BLaER1 (cell line): ENCODE measurements around the gene HNRNPLL.
"Not testable (repeated sequence)": the region's sequence is repeated elsewhere in the genome, so short reads cannot be mapped to it uniquely, and the experiment has no call there.

ENCODE experiments used
- H3K27ac ChIP-seq: shearing (Covaris generic); formaldehyde crosslinking; 2 replicates; pipeline ENCODE4 v1.8.1; 2022
- H3K27me3 ChIP-seq: shearing (Covaris generic); formaldehyde crosslinking; 2 replicates; pipeline ENCODE4 v1.8.1; 2022
- H3K36me3 ChIP-seq: shearing (Covaris generic); formaldehyde crosslinking; 2 replicates; pipeline ENCODE4 v1.8.1; 2022
- H3K4me1 ChIP-seq: shearing (Covaris generic); formaldehyde crosslinking; 2 replicates; pipeline ENCODE4 v1.8.1; 2022
- H3K4me2 ChIP-seq: shearing (Covaris generic); formaldehyde crosslinking; 2 replicates; pipeline ENCODE4 v1.8.1; 2022
- H3K4me3 ChIP-seq: shearing (Covaris generic); formaldehyde crosslinking; 2 replicates; pipeline ENCODE4 v1.8.1; 2022
- H3K9ac ChIP-seq: shearing (Covaris generic); formaldehyde crosslinking; 2 replicates; pipeline ENCODE4 v1.8.1; 2022
- H3K9me3 ChIP-seq: shearing (Covaris generic); formaldehyde crosslinking; 2 replicates; pipeline ENCODE4 v1.8.1; 2022
- H4K20me1 ChIP-seq: shearing (Covaris generic); formaldehyde crosslinking; 2 replicates; pipeline ENCODE4 v1.8.1; 2022
- Cebpa-rat ChIP-seq: shearing (Covaris generic); IDR thresholded peaks from 2 replicates; pipeline ENCODE4 v1.8.1; 2022

HNRNPLL gene

GRCh38 chr2:38547791-38548190, 54.9 kb downstream of the HNRNPLL start:
- H3K4me3 ChIP-seq: no peak overlapping the region
- H4K20me1 ChIP-seq: no peaks in the 10 kb centered on the region
- TF ChIP-seq Cebpa-rat: no peak
- no peaks in the 10 kb centered on the region for H3K27me3 ChIP-seq
- peaks cover 4% of the 10 kb centered on the region; the same call in 1 of the 2 replicates for H3K9me3 ChIP-seq
- H3K9ac ChIP-seq: no peak overlapping the region
- no peaks in the 10 kb centered on the region for H3K36me3 ChIP-seq
- H3K27ac ChIP-seq: no peak overlapping the region
- no peak overlapping the region for H3K4me2 ChIP-seq
- H3K4me1 ChIP-seq: peaks cover 9% of the 10 kb centered on the region

- no peak overlapping the region for H3K4me2 ChIP-seq
- H3K27ac ChIP-seq: no peak overlapping the region
- peaks cover 4% of the 10 kb centered on the region; the same call in 1 of the 2 replicates for H3K9me3 ChIP-seq
- TF ChIP-seq Cebpa-rat: no peak
- H3K9ac ChIP-seq: no peak overlapping the region
- no peaks in the 10 kb centered on the region for H3K36me3 ChIP-seq
- H3K27me3 ChIP-seq: no peaks in the 10 kb centered on the region
- peaks cover 13% of the 10 kb centered on the region for H3K4me1 ChIP-seq
- no peaks in the 10 kb centered on the region for H4K20me1 ChIP-seq
- H3K4me3 ChIP-seq: no peak overlapping the region
Measured at GRCh38 chr2:38546585-38546984, 56.1 kb downstream of the HNRNPLL start.

- Histone ChIP-seq H3K27ac (no peak overlapping the region), H3K9ac (no peak overlapping the region), H4K20me1 (no peaks in the 10 kb centered on the region), H3K36me3 (no peaks in the 10 kb centered on the region), H3K27me3 (no peaks in the 10 kb centered on the region), H3K4me1 (peaks cover 13% of the 10 kb centered on the region), H3K9me3 (peaks cover 4% of the 10 kb centered on the region; the same call in 1 of the 2 replicates), H3K4me3 (no peak overlapping the region), H3K4me2 (no peak overlapping the region)
- TF ChIP-seq Cebpa-rat: no peak
Measured at GRCh38 chr2:38546064-38546463, 56.7 kb downstream of the HNRNPLL start.

- not testable (repeated sequence) for H3K9ac ChIP-seq, H3K4me3 ChIP-seq, H4K20me1 ChIP-seq, H3K27ac ChIP-seq, H3K27me3 ChIP-seq, H3K36me3 ChIP-seq, H3K9me3 ChIP-seq, H3K4me2 ChIP-seq
- peaks cover 13% of the 10 kb centered on the region for H3K4me1 ChIP-seq
Measured at GRCh38 chr2:38542248-38542631, 60.5 kb downstream of the HNRNPLL start.

GRCh38 chr2:38540580-38541286, 62.0 kb downstream of the HNRNPLL start:
- H3K9me3 ChIP-seq: peaks cover 4% of the 10 kb centered on the region; the same call in 1 of the 2 replicates
- no peaks in the 10 kb centered on the region for H3K27me3 ChIP-seq
- no peak overlapping the region for H3K27ac ChIP-seq
- no peak overlapping the region for H3K9ac ChIP-seq
- H3K4me2 ChIP-seq: no peak overlapping the region
- peaks cover 13% of the 10 kb centered on the region for H3K4me1 ChIP-seq
- TF ChIP-seq Cebpa-rat: no peak
- H3K4me3 ChIP-seq: no peak overlapping the region
- no peaks in the 10 kb centered on the region for H3K36me3 ChIP-seq
- H4K20me1 ChIP-seq: no peaks in the 10 kb centered on the region

GRCh38 chr2:38539086-38539485, 63.6 kb downstream of the HNRNPLL start:
- no peak for TF ChIP-seq Cebpa-rat
- Histone ChIP-seq H3K4me2 (no peak overlapping the region), H3K4me3 (no peak overlapping the region), H3K27me3 (no peaks in the 10 kb centered on the region), H3K27ac (no peak overlapping the region), H3K4me1 (peaks cover 13% of the 10 kb centered on the region), H4K20me1 (no peaks in the 10 kb centered on the region), H3K36me3 (no peaks in the 10 kb centered on the region), H3K9me3 (peaks cover 4% of the 10 kb centered on the region; the same call in 1 of the 2 replicates), H3K9ac (no peak overlapping the region)

GRCh38 chr2:38537937-38538525, 64.7 kb downstream of the HNRNPLL start:
- Histone ChIP-seq H3K27ac (no peak overlapping the region), H3K9me3 (no peaks in the 10 kb centered on the region), H3K27me3 (no peaks in the 10 kb centered on the region), H3K4me3 (no peak overlapping the region), H3K9ac (no peak overlapping the region), H4K20me1 (no peaks in the 10 kb centered on the region), H3K36me3 (no peaks in the 10 kb centered on the region), H3K4me1 (peaks cover 11% of the 10 kb centered on the region), H3K4me2 (no peak overlapping the region)
- TF ChIP-seq Cebpa-rat: no peak

- not testable (repeated sequence) for H3K4me2 ChIP-seq, H3K27me3 ChIP-seq, H3K4me1 ChIP-seq, H4K20me1 ChIP-seq, H3K4me3 ChIP-seq, H3K9ac ChIP-seq, H3K36me3 ChIP-seq, H3K27ac ChIP-seq, H3K9me3 ChIP-seq
Measured at GRCh38 chr2:38537296-38537695, 65.4 kb downstream of the HNRNPLL start.

- Histone ChIP-seq H3K4me2 (peak overlapping the region; percentile 80), H3K9ac (no peak overlapping the region), H3K9me3 (no peaks in the 10 kb centered on the region), H3K4me3 (peak overlapping the region; percentile 51), H3K27ac (no peak overlapping the region), H3K4me1 (0 out of 2 replicates have a peak, but pooled peaks cover 5% of the 10 kb centered on the region), H4K20me1 (no peaks in the 10 kb centered on the region), H3K36me3 (no peaks in the 10 kb centered on the region), H3K27me3 (no peaks in the 10 kb centered on the region)
- no peak for TF ChIP-seq Cebpa-rat
Measured at GRCh38 chr2:38535744-38536506, 66.8 kb downstream of the HNRNPLL start.

GRCh38 chr2:38535404-38535743, 67.4 kb downstream of the HNRNPLL start:
- Histone ChIP-seq H3K4me3 (no peak overlapping the region), H4K20me1 (no peaks in the 10 kb centered on the region), H3K4me2 (no peak overlapping the region), H3K9ac (no peak overlapping the region), H3K4me1 (0 out of 2 replicates have a peak, but pooled peaks cover 5% of the 10 kb centered on the region), H3K27me3 (no peaks in the 10 kb centered on the region), H3K9me3 (no peaks in the 10 kb centered on the region), H3K36me3 (no peaks in the 10 kb centered on the region), H3K27ac (no peak overlapping the region)
- TF ChIP-seq Cebpa-rat: no peak
